B cell (primary cell): ENCODE results near the gene ADAP2. TPM values are rescaled to one million over a fixed set of nuclear protein-coding genes. Genes with fewer than 3 reads are reported as not detected.
"Not testable (repeated sequence)": the region's sequence is repeated elsewhere in the genome, so short reads cannot be mapped to it uniquely, and the experiment has no call there.

Experiments
- ATAC-seq: fragments of 200-7000 bp; cut with Tn5 transposase; one replicate; pipeline ENCODE4 v1.10.0; 2021; ENCODE audit warnings: low read depth, mild to moderate bottlenecking, moderate number of reproducible peaks, moderate library complexity
- CTCF ChIA-PET: fragments of 350-600 bp; sonication (Branson Sonifier 250); formaldehyde crosslinking; loops from one replicate; lab custom pipeline; 2021; ENCODE audit warnings: antibody characterized with exemption, inconsistent platforms; lab: Charles Lee
- POLR2A ChIA-PET: fragments of 350-600 bp; sonication (Branson Sonifier 250); formaldehyde crosslinking; loops from one replicate; lab custom pipeline; 2021; ENCODE audit warnings: antibody characterized with exemption; lab: Charles Lee
- DNase-seq: peaks from one replicate; pipeline ENCODE4 v3.0.0; 2013
- H2AFZ ChIP-seq: 2 replicates; pipeline ENCODE4 v1.6.1; 2012; ENCODE audit warnings: mild to moderate bottlenecking, low read depth, low read length; ENCODE audit not compliant: insufficient read depth, poor library complexity, severe bottlenecking
- H3K27ac ChIP-seq, 2 donors: 1 replicate in 1 of 2; 2 replicates in 1 of 2; pipeline ENCODE4 v1.5.1; 2012 to 2013; ENCODE audit warnings: low read length in 2 of 2, mild to moderate bottlenecking in 2 of 2, moderate library complexity in 1 of 2
- H3K27me3 ChIP-seq, 4 experiments: fragments of 200-600 bp in 1 of 4; sonication (generic) in 1 of 4; replicated peaks in 1 of 4; 1 replicate in 2 of 4; 2 replicates in 2 of 4; pipeline versions ENCODE4 v1.6.1 to v1.7.0; 2013 to 2016; ENCODE audit warnings: low read length in 3 of 4, mild to moderate bottlenecking in 2 of 4, mixed read lengths in 1 of 4, moderate library complexity in 1 of 4; ENCODE audit not compliant: insufficient read depth in 4 of 4, control insufficient read depth in 3 of 4; ENCODE audit errors: control extremely low read depth in 1 of 4
- H3K36me3 ChIP-seq, 2 experiments: replicated peaks in 1 of 2; 1 replicate in 1 of 2; 2 replicates in 1 of 2; pipeline versions ENCODE4 v1.6.1 to v1.7.1; 2013; ENCODE audit warnings: low read length in 1 of 2; ENCODE audit not compliant: insufficient read depth in 2 of 2, control insufficient read depth in 1 of 2; ENCODE audit errors: control extremely low read depth in 1 of 2, extremely low read depth in 1 of 2
- H3K4me1 ChIP-seq, 2 donors: fragments of 200-600 bp in 1 of 2; sonication (generic) in 1 of 2; 1 replicate in 1 of 2; 2 replicates in 1 of 2; pipeline versions ENCODE4 v1.5.1 to v1.6.1; 2013 to 2017; ENCODE audit warnings: low read length in 2 of 2; ENCODE audit not compliant: control insufficient read depth in 2 of 2, insufficient read depth in 2 of 2
- H3K4me2 ChIP-seq: replicated peaks from 2 replicates; pipeline ENCODE3; 2012; ENCODE audit warnings: mild to moderate bottlenecking, low read depth, low read length; ENCODE audit not compliant: poor library complexity, severe bottlenecking
- H3K4me3 ChIP-seq, 5 experiments: fragments of 200-600 bp in 1 of 5; sonication (generic) in 1 of 5; 1 replicate in 3 of 5; 2 replicates in 2 of 5; pipeline versions ENCODE4 v1.5.1 to v1.7.0; 2011 to 2016; ENCODE audit warnings: low read length in 4 of 5, mild to moderate bottlenecking in 4 of 5, low read depth in 2 of 5, control low read depth in 1 of 5, moderate library complexity in 1 of 5; ENCODE audit not compliant: insufficient read depth in 1 of 5; ENCODE audit errors: control extremely low read depth in 1 of 5, extremely low read depth in 1 of 5
- H3K79me2 ChIP-seq: fragments of 200-600 bp; sonication (generic); one replicate; pipeline ENCODE4 v1.6.0; 2016; ENCODE audit warnings: low read length; ENCODE audit not compliant: control insufficient read depth, insufficient read depth
- H3K9ac ChIP-seq: fragments of 200-600 bp; sonication (generic); 2 replicates; pipeline ENCODE4 v1.6.1; 2017; ENCODE audit warnings: mild to moderate bottlenecking, low read length, moderate library complexity
- H3K9me3 ChIP-seq, 3 donors: one replicate each; pipeline versions ENCODE4 v1.6.1 to v1.7.1; 2013; ENCODE audit warnings: low read length in 2 of 3; ENCODE audit not compliant: control insufficient read depth in 2 of 3, insufficient read depth in 1 of 3; ENCODE audit errors: control extremely low read depth in 1 of 3
- H4K20me1 ChIP-seq: 2 replicates; pipeline ENCODE4 v1.6.0; 2012; ENCODE audit warnings: mild to moderate bottlenecking, low read length; ENCODE audit not compliant: insufficient read depth, control insufficient read depth, poor library complexity, severe bottlenecking
- H3K27ac Mint-ChIP-seq: one replicate; pipeline ENCODE4 v1.8.0; 2021; ENCODE audit warnings: mixed read lengths
- H3K27me3 Mint-ChIP-seq: one replicate; pipeline ENCODE4 v1.8.0; 2021; ENCODE audit warnings: mixed read lengths
- H3K4me1 Mint-ChIP-seq: one replicate; pipeline ENCODE4 v1.8.0; 2021; ENCODE audit warnings: mixed read lengths
- H3K4me3 Mint-ChIP-seq: one replicate; pipeline ENCODE4 v1.8.0; 2021; ENCODE audit warnings: mixed read lengths
- H3K9me3 Mint-ChIP-seq: one replicate; pipeline ENCODE4 v1.8.0; 2022; ENCODE audit warnings: mixed read lengths; ENCODE audit not compliant: insufficient read depth
- EZH2 ChIP-seq: IDR thresholded peaks from 2 replicates; pipeline ENCODE4 v1.6.1; 2012; ENCODE audit warnings: borderline replicate concordance, low read depth, mild to moderate bottlenecking, moderate library complexity, low read length; ENCODE audit not compliant: insufficient read depth, poor library complexity, severe bottlenecking
- WGBS: methylation state at CpG from one replicate; pipeline ENCODE4 v1.1.5; 2013; ENCODE audit warnings: missing lambda C conversion rate; ENCODE audit not compliant: insufficient coverage; 5-methylcytosine and 5-hydroxymethylcytosine counted together
- intact Hi-C: fragments of 100-400 bp; cut with micrococcal nuclease; formaldehyde crosslinking; loops from one replicate; pipeline ENCODE4 v1.10.0; 2022
- polyA plus RNA-seq: library from polyadenylated mRNA; depleted of rRNA; stranded (reverse); fragments of >200 nt; gene quantifications from 2 replicates; pipeline ENCODE4 v1.2.3, GENCODE V29; 2012
- total RNA-seq, 2 donors: library from RNA; stranded (reverse); fragments of 120-200 nt in 1 of 2; gene quantifications; 1 replicate in 1 of 2; 2 replicates in 1 of 2; pipeline versions ENCODE4 v1.2.3 to v1.2.4, GENCODE V29; 2013 to 2022
- TF ChIP-seq, protein P1 (sequence below): fragments of 200-600 bp; IDR thresholded peaks from one replicate; pipeline ENCODE4 v1.8.0; 2022; ENCODE audit warnings: antibody characterized with exemption, mild to moderate bottlenecking

Gene ADAP2
- total and polyA plus RNA-seq, 2 donors (not counting 1 experiment from before 2014, with no cell fraction given), result 8.5 to 14.6 TPM

DNA sequence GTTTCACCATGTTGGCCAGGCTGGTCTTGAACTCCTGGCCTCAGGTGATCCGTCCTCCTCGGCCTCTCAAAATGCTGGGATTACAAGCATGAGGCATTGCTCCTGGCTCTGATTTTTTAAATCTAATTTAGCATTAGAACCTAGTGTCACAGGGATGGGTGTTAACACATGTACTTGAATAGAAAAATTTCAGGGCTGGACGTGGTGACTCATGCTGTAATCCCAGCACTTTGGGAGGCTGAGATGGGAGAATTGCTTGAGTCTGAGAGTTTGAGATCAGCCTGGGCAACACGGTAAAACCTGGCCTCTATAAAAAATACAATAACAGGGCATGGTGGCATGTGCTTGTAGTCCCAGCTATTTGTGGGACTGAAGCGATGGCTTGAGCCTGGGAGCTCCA lies 43.1 kb downstream of the ADAP2 start:
- ATAC-seq (no peak), DNase-seq (no peak)
- no peaks in the 10 kb centered on the region for H3K9me3 Mint-ChIP-seq
- ChIA-PET POLR2A (interaction anchor here (0.6 kb wide), 1 partner anchor 355 kb away, joined by 3 read pairs; no protein-coding TSS in a partner anchor), CTCF (no interaction called here)
- Histone ChIP-seq H3K4me1 (peaks cover 32 to 49% of the 10 kb centered on the region in 2 donors), H3K9me3 (no peaks in the 10 kb centered on the region), H3K27ac (no peak overlapping the region), H4K20me1 (no peaks in the 10 kb centered on the region), H3K9ac (no peak overlapping the region), H3K79me2 (no peaks in the 10 kb centered on the region), H3K36me3 (no peaks in the 10 kb centered on the region), H3K4me2 (no peak overlapping the region), H3K4me3 (no peak overlapping the region), H3K27me3 (no peaks in the 10 kb centered on the region), H2AFZ (no peak overlapping the region)
- no peaks in the 10 kb centered on the region for H3K27me3 Mint-ChIP-seq
- intact Hi-C loops, result loop anchor here (5.0 to 10.0 kb wide), 3 partner anchors 130 to 527 kb away; partner anchors contain the start of genes EVI2B and NF1
- WGBS, result 100% methylated on average over 1 of the region's 5 CpGs
- no peak overlapping the region for H3K4me3 Mint-ChIP-seq
- peaks cover 41% of the 10 kb centered on the region for H3K4me1 Mint-ChIP-seq
- TF ChIP-seq, protein P1, sequence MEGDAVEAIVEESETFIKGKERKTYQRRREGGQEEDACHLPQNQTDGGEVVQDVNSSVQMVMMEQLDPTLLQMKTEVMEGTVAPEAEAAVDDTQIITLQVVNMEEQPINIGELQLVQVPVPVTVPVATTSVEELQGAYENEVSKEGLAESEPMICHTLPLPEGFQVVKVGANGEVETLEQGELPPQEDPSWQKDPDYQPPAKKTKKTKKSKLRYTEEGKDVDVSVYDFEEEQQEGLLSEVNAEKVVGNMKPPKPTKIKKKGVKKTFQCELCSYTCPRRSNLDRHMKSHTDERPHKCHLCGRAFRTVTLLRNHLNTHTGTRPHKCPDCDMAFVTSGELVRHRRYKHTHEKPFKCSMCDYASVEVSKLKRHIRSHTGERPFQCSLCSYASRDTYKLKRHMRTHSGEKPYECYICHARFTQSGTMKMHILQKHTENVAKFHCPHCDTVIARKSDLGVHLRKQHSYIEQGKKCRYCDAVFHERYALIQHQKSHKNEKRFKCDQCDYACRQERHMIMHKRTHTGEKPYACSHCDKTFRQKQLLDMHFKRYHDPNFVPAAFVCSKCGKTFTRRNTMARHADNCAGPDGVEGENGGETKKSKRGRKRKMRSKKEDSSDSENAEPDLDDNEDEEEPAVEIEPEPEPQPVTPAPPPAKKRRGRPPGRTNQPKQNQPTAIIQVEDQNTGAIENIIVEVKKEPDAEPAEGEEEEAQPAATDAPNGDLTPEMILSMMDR, result no peak
- TF ChIP-seq EZH2, result no peak
- H3K27ac Mint-ChIP-seq, result no peak overlapping the region

DNA sequence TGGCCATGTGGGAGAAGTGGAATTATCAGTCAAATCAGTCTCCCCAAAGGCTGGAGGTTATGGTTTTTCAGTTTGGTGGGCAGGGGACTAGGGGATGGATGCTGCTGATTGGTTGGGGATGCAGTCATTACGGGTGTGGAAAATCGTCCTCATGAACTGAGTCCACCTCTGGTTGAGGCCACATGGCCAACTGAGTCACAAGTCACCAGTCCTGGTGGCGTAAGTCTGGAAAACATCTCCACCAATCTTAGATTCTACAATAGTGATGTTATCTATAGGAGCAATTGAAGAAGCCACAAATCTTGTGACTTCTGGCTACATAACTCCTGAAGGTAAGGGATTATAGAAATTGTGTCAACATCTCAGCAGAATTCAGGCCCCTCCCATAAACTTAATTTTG lies 43.9 kb downstream of the ADAP2 start:
- no peaks in the 10 kb centered on the region for H3K79me2 ChIP-seq
- no peak overlapping the region for H2AFZ ChIP-seq
- ATAC-seq (no peak), DNase-seq (no peak)
- no peaks in the 10 kb centered on the region for H3K36me3 ChIP-seq
- H3K27ac Mint-ChIP-seq, result no peak overlapping the region
- H3K4me2 ChIP-seq, result no peak overlapping the region
- no peaks in the 10 kb centered on the region for H3K27me3 ChIP-seq
- intact Hi-C loops, result loop anchor here (5.0 to 10.0 kb wide), 2 partner anchors 129 to 527 kb away; partner anchors contain the start of gene NF1
- no peaks in the 10 kb centered on the region for H3K9me3 ChIP-seq
- peaks cover 39 to 50% of the 10 kb centered on the region in 2 donors for H3K4me1 ChIP-seq
- H3K9me3 Mint-ChIP-seq, result no peaks in the 10 kb centered on the region
- H3K9ac ChIP-seq, result no peak overlapping the region
- CTCF ChIA-PET, result no interaction called here
- no peaks in the 10 kb centered on the region for H3K27me3 Mint-ChIP-seq
- H3K4me1 Mint-ChIP-seq, result peaks cover 44% of the 10 kb centered on the region
- H3K4me3 ChIP-seq, result no peak overlapping the region
- 85% methylated on average over 2 of the region's 3 CpGs for WGBS
- H4K20me1 ChIP-seq, result no peaks in the 10 kb centered on the region
- H3K27ac ChIP-seq, result no peak overlapping the region
- no peak overlapping the region for H3K4me3 Mint-ChIP-seq
- POLR2A ChIA-PET, result no interaction called here
- TF ChIP-seq, protein P1, result no peak
- no peak for TF ChIP-seq EZH2

DNA sequence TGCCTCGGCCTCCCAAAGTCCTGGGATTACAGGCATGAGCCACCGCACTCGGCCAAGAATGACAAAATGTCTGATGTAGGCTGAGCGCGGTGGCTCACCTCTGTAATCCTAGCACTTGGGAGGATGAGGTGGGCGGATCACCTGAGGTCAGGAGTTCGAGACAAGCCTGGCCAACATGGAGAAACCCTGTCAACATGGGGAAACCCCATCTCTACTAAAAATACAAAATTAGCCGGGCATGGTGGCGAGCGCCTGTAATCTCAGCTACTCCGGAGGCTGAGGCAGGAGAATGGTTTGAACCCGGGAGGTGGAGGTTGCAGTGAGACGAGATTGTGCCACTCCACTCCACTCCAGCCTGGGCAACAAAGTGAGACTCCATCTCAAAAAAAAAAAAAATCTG lies 46.2 kb downstream of the ADAP2 start:
- H3K27me3 ChIP-seq, H3K27ac Mint-ChIP-seq, H3K36me3 ChIP-seq, H3K4me3 Mint-ChIP-seq, H4K20me1 ChIP-seq, H3K9me3 Mint-ChIP-seq, H2AFZ ChIP-seq, ATAC-seq, H3K27me3 Mint-ChIP-seq, H3K9me3 ChIP-seq, DNase-seq: not testable (repeated sequence)
- H3K79me2 ChIP-seq, result peaks cover 17% of the 10 kb centered on the region
- POLR2A ChIA-PET, result interaction anchor here (0.7 to 2.0 kb wide), 5 partner anchors 8 to 41 kb away, joined by 4 to 9 read pairs (median 4); no protein-coding TSS in a partner anchor
- 93% methylated on average over 3 of the region's 13 CpGs for WGBS
- H3K4me3 ChIP-seq, result peak overlapping the region in 4 of 5 experiments; percentile 20 to 52 (median 42)
- peak overlapping the region; percentile 66 for H3K4me2 ChIP-seq
- peak overlapping the region; percentile 52 for H3K9ac ChIP-seq
- peak overlapping the region; percentile 40 to 58 for H3K27ac ChIP-seq
- intact Hi-C loops, result loop anchor here (1.0 to 10.0 kb wide), 3 partner anchors 10 to 524 kb away; partner anchors contain the start of gene NF1
- CTCF ChIA-PET, result interaction anchor here (0.6 to 5.6 kb wide), 6 partner anchors 9 to 249 kb away, joined by 3 to 45 read pairs (median 6); no protein-coding TSS in a partner anchor
- H3K4me1 ChIP-seq, result peaks cover 27 to 45% of the 10 kb centered on the region in 2 donors
- peaks cover 37% of the 10 kb centered on the region for H3K4me1 Mint-ChIP-seq
